Prostate gland (tissue), 2 donors: ENCODE results near the gene OR2F2.

ENCODE experiments used
- POLR2A ChIP-seq: fragments of 450-650 bp; IDR thresholded peaks from one replicate; pipeline ENCODE4 v1.6.1; 2016; ENCODE audit warnings: antibody characterized with exemption, mild to moderate bottlenecking
- TF ChIP-seq, protein P1 (sequence below), 4 experiments: fragments of 200-600 bp in 2 of 4; fragments of 450-650 bp in 2 of 4; sonication (generic) in 2 of 4; IDR thresholded peaks; 1 replicate in 3 of 4; 2 replicates in 1 of 4; pipeline ENCODE4 v1.5.1; 2016 to 2019; ENCODE audit warnings: antibody characterized with exemption in 4 of 4, mild to moderate bottlenecking in 2 of 4, moderate library complexity in 2 of 4

DNA sequence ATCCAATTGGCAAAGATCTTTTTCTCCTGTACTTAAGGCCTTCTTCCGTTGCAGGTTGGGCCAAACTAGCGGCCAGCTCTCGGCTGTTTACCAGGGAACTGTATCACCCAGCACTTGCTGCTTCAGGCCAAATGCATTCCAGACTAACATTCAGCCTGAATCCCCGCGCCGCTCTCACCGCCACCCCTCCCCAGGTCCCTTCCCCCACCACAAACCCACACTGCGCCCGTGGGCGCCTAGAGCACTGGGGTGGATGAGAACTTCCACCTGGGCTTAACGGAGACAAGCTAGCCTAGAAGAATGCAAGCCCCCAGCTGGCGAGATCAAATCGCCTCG, 33.7 kb upstream of the OR2F2 start:
- TF ChIP-seq, protein P1, sequence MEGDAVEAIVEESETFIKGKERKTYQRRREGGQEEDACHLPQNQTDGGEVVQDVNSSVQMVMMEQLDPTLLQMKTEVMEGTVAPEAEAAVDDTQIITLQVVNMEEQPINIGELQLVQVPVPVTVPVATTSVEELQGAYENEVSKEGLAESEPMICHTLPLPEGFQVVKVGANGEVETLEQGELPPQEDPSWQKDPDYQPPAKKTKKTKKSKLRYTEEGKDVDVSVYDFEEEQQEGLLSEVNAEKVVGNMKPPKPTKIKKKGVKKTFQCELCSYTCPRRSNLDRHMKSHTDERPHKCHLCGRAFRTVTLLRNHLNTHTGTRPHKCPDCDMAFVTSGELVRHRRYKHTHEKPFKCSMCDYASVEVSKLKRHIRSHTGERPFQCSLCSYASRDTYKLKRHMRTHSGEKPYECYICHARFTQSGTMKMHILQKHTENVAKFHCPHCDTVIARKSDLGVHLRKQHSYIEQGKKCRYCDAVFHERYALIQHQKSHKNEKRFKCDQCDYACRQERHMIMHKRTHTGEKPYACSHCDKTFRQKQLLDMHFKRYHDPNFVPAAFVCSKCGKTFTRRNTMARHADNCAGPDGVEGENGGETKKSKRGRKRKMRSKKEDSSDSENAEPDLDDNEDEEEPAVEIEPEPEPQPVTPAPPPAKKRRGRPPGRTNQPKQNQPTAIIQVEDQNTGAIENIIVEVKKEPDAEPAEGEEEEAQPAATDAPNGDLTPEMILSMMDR (IDR thresholded peaks at IDR 0.05): no peak
- TF ChIP-seq POLR2A: no peak
